ENCODE data around the gene ITGB3.

- TF ChIP-seq POLR2A (IDR thresholded peaks at IDR 0.05; ENCODE audit: low read depth, low read length), result no peak
- TF ChIP-seq POLR2AphosphoS5 (IDR thresholded peaks at IDR 0.05; ENCODE audit: low read depth, low read length), result no peak
- no peak for TF ChIP-seq TAF1 (IDR thresholded peaks at IDR 0.05; ENCODE audit: borderline replicate concordance, low read depth, low read length)
These were observed 44.2 kb downstream of the ITGB3 start for GRCh38 chr17:47297661-47298400.

All from GM12892 (cell line).